K562 (cell line): ENCODE data around the gene RPS6KA4. TPM values are rescaled to one million over a fixed set of nuclear protein-coding genes. Genes with fewer than 3 reads are reported as not detected.

ENCODE experiments used
- ATAC-seq: fragments of 200-7000 bp; cut with Tn5 transposase; 3 replicates; pipeline ENCODE4 v1.9.1; 2020; ENCODE audit warnings: moderate library complexity
- BruUV-seq: library from RNA; stranded (reverse); fragments of 400-500 nt; replicated peaks from 2 replicates; lab custom pipeline; 2021; lab: Mats Ljungman, UMichigan
- CTCF ChIA-PET: fragments of 300-600 bp; formaldehyde crosslinking; extraction: SDS; loops from one replicate; lab custom pipeline; 2021; ENCODE audit warnings: low intra/inter-chr PET ratio; lab: Yijun Ruan, JAX
- POLR2A ChIA-PET: fragments of 300-600, 350-650 bp; sonication (Branson Sonifier 250); formaldehyde crosslinking; extraction: SDS; loops from one replicate; lab custom pipeline; 2021; ENCODE audit warnings: antibody characterized with exemption, inconsistent platforms; lab: Yijun Ruan, JAX
- DNase-seq, 4 experiments: peaks; one replicate each; pipeline versions ENCODE4 v3.0.0 to v3.0.0-alpha.2; 2011 to 2018; ENCODE audit warnings: low spot score in 3 of 4, mixed read lengths in 3 of 4; ENCODE audit errors: extremely low read depth in 1 of 4
- FAIRE-seq: peaks from 2 replicates; lab custom pipeline; 2011; peaks lifted over from hg19 to GRCh38; lab: Jason Lieb, UNC
- H2AFZ ChIP-seq: 2 replicates; pipeline ENCODE4 v1.6.0; 2011; ENCODE audit warnings: low read depth, low read length, control low read depth, inconsistent platforms
- H3K27ac ChIP-seq: fragments of 200-600 bp; 3 replicates; pipeline ENCODE4 v1.8.0; 2011; ENCODE audit warnings: low read depth, mild to moderate bottlenecking, control low read depth, inconsistent platforms, low read length, moderate library complexity, mixed read lengths; ENCODE audit errors: extremely low read depth
- H3K27me3 ChIP-seq, 2 experiments: fragments of 300-600 bp in 1 of 2; 2 replicates in 1 of 2; 3 replicates in 1 of 2; pipeline versions ENCODE4 v1.6.0 to v1.8.0; 2011; ENCODE audit warnings: inconsistent platforms in 2 of 2, low read length in 2 of 2, mild to moderate bottlenecking in 1 of 2, mixed read lengths in 1 of 2, moderate library complexity in 1 of 2; ENCODE audit not compliant: control insufficient read depth in 2 of 2, insufficient read depth in 2 of 2
- H3K36me3 ChIP-seq: fragments of 300-600 bp; 3 replicates; pipeline ENCODE4 v1.8.0; 2011; ENCODE audit warnings: mild to moderate bottlenecking, low read length, inconsistent platforms; ENCODE audit not compliant: control insufficient read depth, insufficient read depth
- H3K4me1 ChIP-seq, 2 experiments: fragments of 200-600 bp in 1 of 2; replicated peaks in 1 of 2; 2 replicates in 1 of 2; 3 replicates in 1 of 2; pipeline versions ENCODE4 v1.5.1 to v1.8.0; 2011; ENCODE audit warnings: inconsistent platforms in 2 of 2, low read length in 2 of 2, mild to moderate bottlenecking in 1 of 2, mixed read lengths in 1 of 2, moderate library complexity in 1 of 2; ENCODE audit not compliant: control insufficient read depth in 2 of 2, insufficient read depth in 2 of 2
- H3K4me2 ChIP-seq: 2 replicates; pipeline ENCODE4 v1.6.1; 2011; ENCODE audit warnings: low read length, control low read depth, inconsistent platforms, mixed read lengths; ENCODE audit not compliant: insufficient read depth
- H3K4me3 ChIP-seq: fragments of 200-600 bp; sonication (generic), shearing (Covaris generic); 2 replicates; pipeline ENCODE4 v1.5.1; 2016; ENCODE audit warnings: control low read depth, inconsistent platforms
- H3K79me2 ChIP-seq: fragments of 200-600 bp; 3 replicates; pipeline ENCODE4 v1.8.0; 2011; ENCODE audit warnings: low read length, inconsistent platforms; ENCODE audit not compliant: control insufficient read depth, insufficient read depth
- H3K9ac ChIP-seq, 2 experiments: 2 replicates each; pipeline versions ENCODE4 v1.6.0 to v1.6.1; 2011; ENCODE audit warnings: low read depth in 2 of 2, low read length in 2 of 2, control low read depth in 1 of 2, inconsistent platforms in 1 of 2, mild to moderate bottlenecking in 1 of 2, mixed read lengths in 1 of 2; ENCODE audit not compliant: insufficient read depth in 1 of 2
- H3K9me1 ChIP-seq: one replicate; pipeline ENCODE4 v1.6.0; 2011; ENCODE audit warnings: inconsistent platforms, mild to moderate bottlenecking, low read length, moderate library complexity; ENCODE audit not compliant: control insufficient read depth, insufficient read depth
- H3K9me3 ChIP-seq: replicated peaks from 2 replicates; pipeline ENCODE4 v1.5.1; 2011; ENCODE audit warnings: low read depth, low read length, inconsistent platforms; ENCODE audit not compliant: control insufficient read depth, insufficient read depth
- H4K20me1 ChIP-seq: replicated peaks from 2 replicates; pipeline ENCODE4 v1.6.1; 2011; ENCODE audit warnings: low read length, inconsistent platforms, mixed read lengths; ENCODE audit not compliant: control insufficient read depth, insufficient read depth
- CBX1 ChIP-seq: sonication (generic); IDR thresholded peaks from 2 replicates; pipeline ENCODE4 v1.6.1; 2016; ENCODE audit warnings: antibody characterized with exemption, low read depth, mild to moderate bottlenecking
- CHD1 ChIP-seq: fragments of 200-600 bp; sonication (generic); IDR thresholded peaks from one replicate; pipeline ENCODE4 v1.6.1; 2012; ENCODE audit warnings: mild to moderate bottlenecking, moderate library complexity, low read length, inconsistent platforms
- CTCF ChIP-seq, 3 experiments: IDR thresholded peaks in 2 of 3; conservative IDR thresholded peaks in 1 of 3; 2 replicates each; pipeline ENCODE4 v1.5.1; 2011 to 2012; ENCODE audit warnings: low read length in 3 of 3, mild to moderate bottlenecking in 3 of 3, control low read depth in 2 of 3, improper control_type of control experiment in 1 of 3, inconsistent platforms in 1 of 3, low read depth in 1 of 3, mixed read lengths in 1 of 3, moderate library complexity in 1 of 3; ENCODE audit not compliant: insufficient read depth in 2 of 3
- DMBX1 ChIP-seq: fragments of 250-450 bp; sonication (Bioruptor Pico); IDR thresholded peaks from 2 replicates; pipeline ENCODE4 v1.8.0; 2022; ENCODE audit warnings: inconsistent platforms, mild to moderate bottlenecking, moderate library complexity, borderline replicate concordance
- KAT8 ChIP-seq: fragments of 450-650 bp; IDR thresholded peaks from 2 replicates; pipeline ENCODE4 v1.6.1; 2016; ENCODE audit warnings: low read depth, mild to moderate bottlenecking
- KLF6 ChIP-seq: fragments of 250-450 bp; sonication (Bioruptor Pico); IDR thresholded peaks from 2 replicates; pipeline ENCODE4 v1.4.0; 2020; ENCODE audit warnings: mild to moderate bottlenecking, moderate library complexity, borderline replicate concordance
- MAZ ChIP-seq, 2 experiments: fragments of 450-650 bp in 1 of 2; sonication (generic) in 1 of 2; formaldehyde crosslinking; IDR thresholded peaks in 1 of 2; conservative IDR thresholded peaks in 1 of 2; 2 replicates each; pipeline versions ENCODE4 v1.4.0 to v1.5.0; 2020; ENCODE audit warnings: mild to moderate bottlenecking in 1 of 2, missing genetic modification reagents in 1 of 2
- MYNN ChIP-seq, 2 experiments: sonication (generic); formaldehyde crosslinking in 1 of 2; IDR thresholded peaks; 2 replicates each; pipeline versions ENCODE4 v1.5.0 to v1.6.1; 2016 to 2020; ENCODE audit warnings: antibody characterized with exemption in 1 of 2, missing genetic modification reagents in 1 of 2
- RHOXF2B ChIP-seq: fragments of 250-450 bp; sonication (Bioruptor Pico); conservative IDR thresholded peaks from 2 replicates; pipeline ENCODE4 v1.5.1; 2021
- ZNF699 ChIP-seq: fragments of 250-450 bp; sonication (Bioruptor Pico); IDR thresholded peaks from 2 replicates; pipeline ENCODE4 v1.8.0; 2021; ENCODE audit warnings: mild to moderate bottlenecking, moderate library complexity; ENCODE audit not compliant: insufficient replicate concordance
- ZSCAN32 ChIP-seq: fragments of 450-650 bp; formaldehyde crosslinking; IDR thresholded peaks from 2 replicates; pipeline ENCODE4 v1.4.0; 2020; ENCODE audit warnings: mild to moderate bottlenecking, moderate library complexity
- WGBS: fragments of 100-300 bp; shearing (Covaris generic); methylation state at CpG from one replicate; pipeline ENCODE4 v1.1.6; 2016; ENCODE audit warnings: low coverage, mixed read lengths; ENCODE audit not compliant: insufficient coverage; ENCODE audit errors: missing lambda C conversion rate; 5-methylcytosine and 5-hydroxymethylcytosine counted together
- in situ Hi-C: fragments of 300-500 bp; cut with MboI; formaldehyde crosslinking; loops from 4 replicates; pipeline ENCODE4 v1.15.0; 2018; ENCODE audit warnings: inconsistent platforms, mixed read lengths
- intact Hi-C: fragments of 100-400 bp; cut with micrococcal nuclease; formaldehyde crosslinking; loops from 2 replicates; pipeline ENCODE4 v1.14.2; 2022
- polyA plus RNA-seq, 8 experiments: library from polyadenylated mRNA; depleted of rRNA in 4 of 8; stranded (reverse) in 5 of 8; unstranded in 3 of 8; fragments of >200 nt; fragmentation: Nextera tagmentation in 2 of 8; fragmentation: Illumina TruSeq in 1 of 8; extraction: Ambion mirVana in 2 of 8; extraction: Trizol in 1 of 8; gene quantifications; 2 replicates each; pipeline versions ENCODE4 v1.2.1 to v1.2.3, GENCODE V29; 2011 to 2014; ENCODE audit warnings: inconsistent platforms in 1 of 8, missing spikeins in 1 of 8
- total RNA-seq, 7 experiments: library from RNA; depleted of rRNA in 6 of 7; stranded (reverse); fragments of >200 nt in 6 of 7; fragmentation: Illumina TruSeq in 2 of 7; extraction: Trizol in 2 of 7; gene quantifications; 2 replicates each; pipeline versions ENCODE4 v1.2.1 to v1.2.3, GENCODE V29; 2011 to 2021; ENCODE audit warnings: low replicate concordance in 1 of 7
- TF ChIP-seq, protein P1 (sequence below): fragments of 250-450 bp; sonication (Bioruptor Pico); IDR thresholded peaks from 2 replicates; pipeline ENCODE4 v1.4.0; 2020; ENCODE audit warnings: mild to moderate bottlenecking
- TF ChIP-seq, protein P2 (sequence below), 2 experiments: fragments of 450-650 bp; IDR thresholded peaks; 2 replicates each; pipeline ENCODE4 v1.6.1; 2016

Gene RPS6KA4
- total and polyA plus RNA-seq, 9 of the 15 experiments (the other 6 are each of a cell fraction or from before 2014, with no cell fraction given), result 0.15 to 23.8 (median 9.8) TPM

DNA sequence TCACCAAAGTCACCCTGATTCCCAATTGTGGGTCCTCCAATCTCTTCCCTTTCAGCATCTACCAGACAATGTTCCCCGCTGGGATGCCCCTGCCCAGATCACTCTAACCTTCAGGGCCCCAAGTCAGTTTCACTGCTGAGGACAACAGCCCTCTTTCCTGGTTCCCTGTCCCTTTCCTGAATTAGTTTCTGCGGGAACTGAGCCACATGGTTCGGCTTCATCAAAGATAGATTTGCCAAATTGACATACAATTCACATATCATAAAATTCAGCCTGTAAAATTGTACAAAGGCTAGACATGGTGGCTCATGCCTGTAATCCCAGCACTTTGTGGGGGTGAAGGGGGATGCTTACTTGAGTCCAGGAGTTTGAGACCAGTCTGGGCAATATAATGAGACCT is 31.0 kb upstream of the RPS6KA4 start:
- intact Hi-C loops (no loop called here), in situ Hi-C loops (no loop called here)
- Histone ChIP-seq H3K9me1 (no peaks in the 10 kb centered on the region), H3K9ac (no peak overlapping the region), H3K4me1 (peaks cover 21 to 44% of the 10 kb centered on the region in 2 experiments), H3K79me2 (no peaks in the 10 kb centered on the region), H3K27me3 (no peaks in the 10 kb centered on the region), H4K20me1 (no peaks in the 10 kb centered on the region), H2AFZ (no peak overlapping the region), H3K9me3 (no peaks in the 10 kb centered on the region; the same call in 1 of the 2 replicates), H3K36me3 (no peaks in the 10 kb centered on the region; the same call in 2 of the 3 replicates), H3K4me3 (no peak overlapping the region), H3K4me2 (no peak overlapping the region), H3K27ac (no peak overlapping the region)
- CTCF ChIA-PET, result no interaction called here
- no peak for ATAC-seq
- POLR2A ChIA-PET, result interaction anchor here (1.5 kb wide), 1 partner anchor 10 kb away, joined by 6 read pairs; the partner anchor contains the start of genes PRDX5 and TRMT112
- BruUV-seq, result no TSS peak
- no peak for FAIRE-seq
- DNase-seq, result no peak
- WGBS, result 89% methylated on average over 3 of the region's 3 CpGs
- TF ChIP-seq DMBX1 (no peak), CBX1 (no peak), ZSCAN32 (CRISPR knock-in tag) (no peak), ZNF699 (CRISPR knock-in tag) (no peak), RHOXF2B (CRISPR knock-in tag) (no peak), MYNN (IDR thresholded peaks at IDR 0.05) (no peak), MYNN (CRISPR knock-in tag; IDR thresholded peaks at IDR 0.05) (no peak), MAZ (CRISPR knock-in tag; conservative IDR thresholded peaks at IDR 0.05 in 1 of 2, IDR thresholded peaks at IDR 0.05 in 1 of 2) (no peak), CHD1 (no peak), CTCF (IDR thresholded peaks at IDR 0.05 in 2 of 3, conservative IDR thresholded peaks at IDR 0.05 in 1 of 3; ENCODE audit: insufficient read depth in 2 of 3, low read depth in 1 of 3, low read length in 3 of 3) (no peak), KAT8 (no peak), KLF6 (CRISPR knock-in tag) (no peak)
- TF ChIP-seq, protein P1, sequence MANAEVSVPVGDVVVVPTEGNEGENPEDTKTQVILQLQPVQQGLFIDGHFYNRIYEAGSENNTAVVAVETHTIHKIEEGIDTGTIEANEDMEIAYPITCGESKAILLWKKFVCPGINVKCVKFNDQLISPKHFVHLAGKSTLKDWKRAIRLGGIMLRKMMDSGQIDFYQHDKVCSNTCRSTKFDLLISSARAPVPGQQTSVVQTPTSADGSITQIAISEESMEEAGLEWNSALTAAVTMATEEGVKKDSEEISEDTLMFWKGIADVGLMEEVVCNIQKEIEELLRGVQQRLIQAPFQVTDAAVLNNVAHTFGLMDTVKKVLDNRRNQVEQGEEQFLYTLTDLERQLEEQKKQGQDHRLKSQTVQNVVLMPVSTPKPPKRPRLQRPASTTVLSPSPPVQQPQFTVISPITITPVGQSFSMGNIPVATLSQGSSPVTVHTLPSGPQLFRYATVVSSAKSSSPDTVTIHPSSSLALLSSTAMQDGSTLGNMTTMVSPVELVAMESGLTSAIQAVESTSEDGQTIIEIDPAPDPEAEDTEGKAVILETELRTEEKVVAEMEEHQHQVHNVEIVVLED (CRISPR knock-in tag), result no peak
- TF ChIP-seq, protein P2, sequence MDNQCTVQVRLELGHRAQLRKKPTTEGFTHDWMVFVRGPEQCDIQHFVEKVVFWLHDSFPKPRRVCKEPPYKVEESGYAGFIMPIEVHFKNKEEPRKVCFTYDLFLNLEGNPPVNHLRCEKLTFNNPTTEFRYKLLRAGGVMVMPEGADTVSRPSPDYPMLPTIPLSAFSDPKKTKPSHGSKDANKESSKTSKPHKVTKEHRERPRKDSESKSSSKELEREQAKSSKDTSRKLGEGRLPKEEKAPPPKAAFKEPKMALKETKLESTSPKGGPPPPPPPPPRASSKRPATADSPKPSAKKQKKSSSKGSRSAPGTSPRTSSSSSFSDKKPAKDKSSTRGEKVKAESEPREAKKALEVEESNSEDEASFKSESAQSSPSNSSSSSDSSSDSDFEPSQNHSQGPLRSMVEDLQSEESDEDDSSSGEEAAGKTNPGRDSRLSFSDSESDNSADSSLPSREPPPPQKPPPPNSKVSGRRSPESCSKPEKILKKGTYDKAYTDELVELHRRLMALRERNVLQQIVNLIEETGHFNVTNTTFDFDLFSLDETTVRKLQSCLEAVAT (IDR thresholded peaks at IDR 0.05), result no peak
